IPS-20b (cell line): Measurements from ENCODE around the gene ESYT3.

Experiments
- H3K27ac ChIP-seq: one replicate; pipeline ENCODE4 v1.5.1; 2013; ENCODE audit warnings: low read length
- H3K27me3 ChIP-seq: 2 replicates; pipeline ENCODE4 v1.6.1; 2013; ENCODE audit warnings: mild to moderate bottlenecking, low read length, inconsistent platforms; ENCODE audit not compliant: insufficient read depth
- H3K36me3 ChIP-seq: 2 replicates; pipeline ENCODE4 v1.6.1; 2013; ENCODE audit warnings: low read depth, mild to moderate bottlenecking, inconsistent platforms, low read length, moderate library complexity; ENCODE audit not compliant: insufficient read depth
- H3K4me1 ChIP-seq: 2 replicates; pipeline ENCODE4 v1.6.1; 2013; ENCODE audit warnings: mild to moderate bottlenecking, control low read depth, inconsistent platforms, low read length, moderate library complexity; ENCODE audit not compliant: insufficient read depth
- H3K4me3 ChIP-seq: 2 replicates; pipeline ENCODE4 v1.5.1; 2013; ENCODE audit warnings: mild to moderate bottlenecking, low read length, inconsistent platforms
- H3K9ac ChIP-seq: 2 replicates; pipeline ENCODE4 v1.6.1; 2013; ENCODE audit warnings: low read depth, mild to moderate bottlenecking, inconsistent platforms, low read length, moderate library complexity
- H3K9me3 ChIP-seq: 2 replicates; pipeline ENCODE4 v1.6.1; 2013; ENCODE audit warnings: mild to moderate bottlenecking, low read depth, low read length, inconsistent platforms; ENCODE audit not compliant: insufficient read depth

Gene ESYT3

GRCh38 chr3:138467931-138468330 is 33.5 kb downstream of the ESYT3 start:
- Histone ChIP-seq H3K4me1 (no peaks in the 10 kb centered on the region), H3K9me3 (no peaks in the 10 kb centered on the region), H3K9ac (no peak overlapping the region), H3K36me3 (peaks cover 10% of the 10 kb centered on the region), H3K27me3 (no peaks in the 10 kb centered on the region), H3K27ac (no peak overlapping the region), H3K4me3 (no peak overlapping the region)

- Histone ChIP-seq H3K4me3 (no peak overlapping the region), H3K4me1 (no peaks in the 10 kb centered on the region), H3K9ac (no peak overlapping the region), H3K27me3 (no peaks in the 10 kb centered on the region), H3K27ac (no peak overlapping the region), H3K9me3 (no peaks in the 10 kb centered on the region), H3K36me3 (peaks cover 10% of the 10 kb centered on the region)
Measured at GRCh38 chr3:138468451-138468850, 34.0 kb downstream of the ESYT3 start.

DNA sequence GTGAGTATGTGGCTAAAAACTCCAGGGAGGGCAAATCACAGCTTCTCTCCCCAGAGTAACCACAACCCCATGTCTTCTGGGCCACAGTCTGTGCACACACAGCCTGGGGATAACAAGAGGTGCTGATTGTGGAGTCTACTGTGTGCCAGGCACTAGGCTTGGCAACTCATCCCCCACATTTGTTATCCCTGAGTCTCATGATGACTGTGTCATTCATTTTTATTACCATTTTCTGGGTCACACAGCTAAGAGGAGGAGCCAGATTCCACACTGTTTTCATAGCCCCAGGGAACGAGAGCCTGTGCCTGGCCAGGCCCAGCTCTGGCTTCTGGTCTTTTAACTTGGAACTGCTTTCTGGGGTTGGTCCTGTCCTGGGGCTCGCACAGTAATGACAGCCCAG is 34.5 kb downstream of the ESYT3 start:
- peaks cover 10% of the 10 kb centered on the region for H3K36me3 ChIP-seq
- H3K27ac ChIP-seq, result no peak overlapping the region
- H3K27me3 ChIP-seq, result no peaks in the 10 kb centered on the region
- H3K4me3 ChIP-seq, result no peak overlapping the region
- no peaks in the 10 kb centered on the region for H3K4me1 ChIP-seq
- H3K9ac ChIP-seq, result no peak overlapping the region
- no peaks in the 10 kb centered on the region for H3K9me3 ChIP-seq

- Histone ChIP-seq H3K27ac (no peak overlapping the region), H3K9ac (no peak overlapping the region), H3K4me1 (no peaks in the 10 kb centered on the region), H3K36me3 (peaks cover 10% of the 10 kb centered on the region), H3K9me3 (no peaks in the 10 kb centered on the region), H3K4me3 (no peak overlapping the region), H3K27me3 (no peaks in the 10 kb centered on the region)
Measured at GRCh38 chr3:138469874-138470273, 35.5 kb downstream of the ESYT3 start.

GRCh38 chr3:138470687-138471086 is 36.3 kb downstream of the ESYT3 start:
- no peaks in the 10 kb centered on the region for H3K27me3 ChIP-seq
- H3K9me3 ChIP-seq, result no peaks in the 10 kb centered on the region
- no peak overlapping the region for H3K4me3 ChIP-seq
- H3K36me3 ChIP-seq, result peaks cover 10% of the 10 kb centered on the region
- no peaks in the 10 kb centered on the region for H3K4me1 ChIP-seq
- H3K27ac ChIP-seq, result no peak overlapping the region
- H3K9ac ChIP-seq, result no peak overlapping the region

GRCh38 chr3:138471481-138471880 is 37.1 kb downstream of the ESYT3 start:
- peaks cover 10% of the 10 kb centered on the region for H3K36me3 ChIP-seq
- H3K4me1 ChIP-seq, result no peaks in the 10 kb centered on the region
- no peaks in the 10 kb centered on the region for H3K27me3 ChIP-seq
- no peak overlapping the region for H3K4me3 ChIP-seq
- H3K9ac ChIP-seq, result no peak overlapping the region
- no peak overlapping the region for H3K27ac ChIP-seq
- H3K9me3 ChIP-seq, result no peaks in the 10 kb centered on the region

- no peaks in the 10 kb centered on the region for H3K4me1 ChIP-seq
- no peak overlapping the region for H3K27ac ChIP-seq
- H3K4me3 ChIP-seq, result no peak overlapping the region
- H3K36me3 ChIP-seq, result peaks cover 10% of the 10 kb centered on the region
- no peaks in the 10 kb centered on the region for H3K27me3 ChIP-seq
- no peaks in the 10 kb centered on the region for H3K9me3 ChIP-seq
- no peak overlapping the region for H3K9ac ChIP-seq
Measured at GRCh38 chr3:138472141-138472825, 37.9 kb downstream of the ESYT3 start.

DNA sequence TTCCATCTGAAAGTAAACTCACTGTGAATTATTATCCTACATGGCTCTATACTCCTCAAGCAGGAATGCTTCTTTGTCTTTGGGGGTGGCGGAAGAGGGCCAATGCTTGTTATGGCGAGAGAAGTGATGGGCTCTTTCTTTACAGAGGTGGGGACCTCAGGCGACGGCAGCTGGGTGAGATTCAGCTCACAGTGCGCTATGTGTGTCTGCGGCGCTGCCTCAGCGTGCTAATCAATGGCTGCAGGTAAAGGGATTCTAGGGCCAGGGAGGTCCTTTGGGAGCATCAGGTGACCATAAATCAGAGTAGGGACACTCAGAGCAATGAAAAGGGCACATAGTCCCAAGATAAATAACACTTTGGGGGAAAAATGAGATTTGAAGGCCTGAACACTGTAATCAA is 39.0 kb downstream of the ESYT3 start:
- H3K27me3 ChIP-seq, result no peaks in the 10 kb centered on the region
- peaks cover 4% of the 10 kb centered on the region; the same call in 1 of the 2 replicates for H3K36me3 ChIP-seq
- no peaks in the 10 kb centered on the region for H3K4me1 ChIP-seq
- no peaks in the 10 kb centered on the region for H3K9me3 ChIP-seq
- no peak overlapping the region for H3K4me3 ChIP-seq
- no peak overlapping the region for H3K9ac ChIP-seq
- H3K27ac ChIP-seq, result no peak overlapping the region

DNA sequence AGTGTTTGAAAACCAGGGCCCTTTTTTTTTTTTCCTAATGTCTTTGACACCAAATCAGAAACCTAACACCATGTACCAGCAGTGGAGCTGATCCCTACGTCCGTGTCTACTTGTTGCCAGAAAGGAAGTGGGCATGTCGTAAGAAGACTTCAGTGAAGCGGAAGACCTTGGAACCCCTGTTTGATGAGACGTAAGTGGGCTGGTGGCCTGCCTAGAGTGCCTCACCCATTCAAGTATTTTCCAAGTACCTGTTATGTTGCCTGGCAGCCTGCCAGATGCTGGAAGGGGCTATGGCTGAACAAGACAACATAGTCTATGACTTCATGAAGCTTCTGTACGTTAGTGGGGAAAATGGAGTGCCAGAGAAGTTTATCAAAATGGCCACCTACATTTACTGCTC is 39.7 kb downstream of the ESYT3 start:
- no peaks in the 10 kb centered on the region for H3K36me3 ChIP-seq
- H3K27ac ChIP-seq, result no peak overlapping the region
- no peak overlapping the region for H3K4me3 ChIP-seq
- H3K9ac ChIP-seq, result no peak overlapping the region
- no peaks in the 10 kb centered on the region for H3K27me3 ChIP-seq
- no peaks in the 10 kb centered on the region for H3K9me3 ChIP-seq
- H3K4me1 ChIP-seq, result no peaks in the 10 kb centered on the region

DNA sequence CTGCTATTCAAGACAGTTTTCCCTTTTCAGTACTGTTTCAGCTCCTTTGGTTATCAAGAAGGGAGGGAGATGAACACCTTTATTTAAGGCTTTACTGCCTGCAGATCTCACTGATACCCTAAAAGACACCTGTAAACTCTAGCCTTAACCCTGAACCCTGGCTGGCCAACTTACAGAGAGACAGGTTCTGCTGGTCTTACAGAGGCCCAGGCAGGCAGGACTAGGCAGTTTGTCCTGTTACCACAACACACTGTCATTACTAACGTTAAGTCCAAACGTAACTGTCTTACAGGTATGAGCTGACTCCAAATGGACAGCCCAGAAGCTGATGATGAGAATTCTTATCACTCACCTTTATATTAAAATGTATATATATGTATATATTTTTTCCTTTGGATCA is 42.1 kb downstream of the ESYT3 start:
- Histone ChIP-seq H3K36me3 (no peaks in the 10 kb centered on the region), H3K4me3 (no peak overlapping the region), H3K27ac (no peak overlapping the region), H3K9ac (no peak overlapping the region), H3K27me3 (no peaks in the 10 kb centered on the region), H3K9me3 (no peaks in the 10 kb centered on the region), H3K4me1 (no peaks in the 10 kb centered on the region)

GRCh38 chr3:138477120-138477519 is 42.7 kb downstream of the ESYT3 start:
- no peak overlapping the region for H3K9ac ChIP-seq
- H3K36me3 ChIP-seq, result no peaks in the 10 kb centered on the region
- no peaks in the 10 kb centered on the region for H3K27me3 ChIP-seq
- no peaks in the 10 kb centered on the region for H3K9me3 ChIP-seq
- H3K4me1 ChIP-seq, result no peaks in the 10 kb centered on the region
- H3K4me3 ChIP-seq, result no peak overlapping the region
- H3K27ac ChIP-seq, result no peak overlapping the region

- no peaks in the 10 kb centered on the region for H3K36me3 ChIP-seq
- H3K27ac ChIP-seq, result no peak overlapping the region
- H3K9ac ChIP-seq, result no peak overlapping the region
- no peaks in the 10 kb centered on the region for H3K9me3 ChIP-seq
- no peaks in the 10 kb centered on the region for H3K4me1 ChIP-seq
- H3K4me3 ChIP-seq, result no peak overlapping the region
- no peaks in the 10 kb centered on the region for H3K27me3 ChIP-seq
Measured at GRCh38 chr3:138477801-138478200, 43.4 kb downstream of the ESYT3 start.
